H9 (cell line): ENCODE data around the gene FBXL20. TPM values are rescaled to one million over a fixed set of nuclear protein-coding genes. Genes with fewer than 3 reads are reported as not detected.
A peak's percentile ranks its signal among the peaks of the same experiment; 100 is the strongest.

Experiments used
- DNase-seq: peaks from one replicate; pipeline ENCODE4 v3.0.0-alpha.2; 2017
- H2AFZ ChIP-seq: one replicate; pipeline ENCODE4 v1.6.1; 2013; ENCODE audit warnings: mild to moderate bottlenecking, low read length, control low read depth, moderate library complexity
- H2AK5ac ChIP-seq: 2 replicates; pipeline ENCODE4 v1.6.1; 2013; ENCODE audit warnings: low read length, control low read depth, mixed read lengths; ENCODE audit not compliant: insufficient read length
- H2BK120ac ChIP-seq: one replicate; pipeline ENCODE4 v1.6.1; 2013; ENCODE audit warnings: low read depth, mild to moderate bottlenecking, low read length, control low read depth, inconsistent platforms; ENCODE audit not compliant: poor library complexity, severe bottlenecking
- H2BK12ac ChIP-seq: 2 replicates; pipeline ENCODE4 v1.6.1; 2013; ENCODE audit warnings: low read length, control low read depth, mixed read lengths, low read depth; ENCODE audit not compliant: insufficient read length
- H2BK15ac ChIP-seq: 2 replicates; pipeline ENCODE4 v1.6.1; 2013; ENCODE audit warnings: low read depth, low read length, control low read depth
- H2BK20ac ChIP-seq: one replicate; pipeline ENCODE4 v1.6.1; 2013; ENCODE audit warnings: low read depth, mild to moderate bottlenecking, low read length, control low read depth, inconsistent platforms; ENCODE audit not compliant: poor library complexity, severe bottlenecking
- H2BK5ac ChIP-seq: 2 replicates; pipeline ENCODE4 v1.6.1; 2013; ENCODE audit warnings: low read length, control low read depth, mixed read lengths; ENCODE audit not compliant: insufficient read length
- H3K14ac ChIP-seq: 2 replicates; pipeline ENCODE4 v1.6.1; 2013; ENCODE audit warnings: low read length, control low read depth; ENCODE audit not compliant: insufficient read depth
- H3K18ac ChIP-seq: 2 replicates; pipeline ENCODE4 v1.6.1; 2013; ENCODE audit warnings: low read depth, mild to moderate bottlenecking, mixed read lengths, low read length, control low read depth; ENCODE audit not compliant: insufficient read length
- H3K23ac ChIP-seq: 2 replicates; pipeline ENCODE4 v1.6.1; 2013; ENCODE audit warnings: low read length, control low read depth, mixed read lengths, low read depth; ENCODE audit not compliant: insufficient read length
- H3K23me2 ChIP-seq: 2 replicates; pipeline ENCODE4 v1.6.1; 2013; ENCODE audit warnings: low read depth, mild to moderate bottlenecking, mixed read lengths, low read length, control low read depth; ENCODE audit not compliant: insufficient read length, poor library complexity, severe bottlenecking
- H3K27ac ChIP-seq: 2 replicates; pipeline ENCODE4 v1.5.1; 2013; ENCODE audit warnings: low read length, control low read depth, mixed read lengths, low read depth; ENCODE audit not compliant: insufficient read length
- H3K27me3 ChIP-seq: 2 replicates; pipeline ENCODE4 v1.6.1; 2013; ENCODE audit warnings: low read length, control low read depth, inconsistent platforms; ENCODE audit not compliant: insufficient read depth
- H3K4ac ChIP-seq: 2 replicates; pipeline ENCODE4 v1.6.1; 2013; ENCODE audit warnings: low read depth, mild to moderate bottlenecking, control low read depth, inconsistent platforms, low read length, moderate library complexity
- H3K4me1 ChIP-seq: 2 replicates; pipeline ENCODE4 v1.6.1; 2013; ENCODE audit warnings: low read length, control low read depth, inconsistent platforms; ENCODE audit not compliant: insufficient read depth
- H3K4me2 ChIP-seq: 2 replicates; pipeline ENCODE4 v1.6.1; 2013; ENCODE audit warnings: low read length, control low read depth, mixed read lengths; ENCODE audit not compliant: insufficient read length, insufficient read depth
- H3K56ac ChIP-seq: 2 replicates; pipeline ENCODE4 v1.6.1; 2013; ENCODE audit warnings: low read depth, mild to moderate bottlenecking, mixed read lengths, low read length, control low read depth; ENCODE audit not compliant: insufficient read length
- H3K79me1 ChIP-seq: 2 replicates; pipeline ENCODE4 v1.6.1; 2013; ENCODE audit warnings: low read depth, mild to moderate bottlenecking, moderate library complexity, low read length, control low read depth, inconsistent platforms; ENCODE audit not compliant: insufficient read depth, poor library complexity, severe bottlenecking
- H3K79me2 ChIP-seq: 2 replicates; pipeline ENCODE4 v1.6.1; 2013; ENCODE audit warnings: low read length, control low read depth, inconsistent platforms; ENCODE audit not compliant: insufficient read depth
- H3K9ac ChIP-seq: 2 replicates; pipeline ENCODE4 v1.6.1; 2013; ENCODE audit warnings: low read length, control low read depth, mixed read lengths; ENCODE audit not compliant: insufficient read length; ENCODE audit errors: extremely low read depth
- H3K9me3 ChIP-seq: one replicate; pipeline ENCODE4 v1.6.1; 2013; ENCODE audit warnings: low read depth, low read length, inconsistent platforms; ENCODE audit not compliant: control insufficient read depth
- H3T11ph ChIP-seq: one replicate; pipeline ENCODE4 v1.6.1; 2013; ENCODE audit warnings: mild to moderate bottlenecking, low read length, control low read depth, inconsistent platforms
- H4K20me1 ChIP-seq: one replicate; pipeline ENCODE4 v1.6.1; 2013; ENCODE audit not compliant: control insufficient read depth, insufficient read length, insufficient read depth
- H4K5ac ChIP-seq: 2 replicates; pipeline ENCODE4 v1.6.1; 2013; ENCODE audit warnings: low read depth, mild to moderate bottlenecking, mixed read lengths, low read length, control low read depth; ENCODE audit not compliant: insufficient read length
- H4K8ac ChIP-seq: replicated peaks from 2 replicates; pipeline ENCODE4 v1.6.1; 2013; ENCODE audit warnings: low read length, control low read depth, mixed read lengths, low read depth; ENCODE audit not compliant: insufficient read length
- H4K91ac ChIP-seq: 2 replicates; pipeline ENCODE4 v1.6.1; 2013; ENCODE audit warnings: low read depth, mild to moderate bottlenecking, moderate library complexity, mixed read lengths, low read length, control low read depth; ENCODE audit not compliant: insufficient read length
- H3K27ac Mint-ChIP-seq, 3 experiments: 2 replicates in 2 of 3; 3 replicates in 1 of 3; pipeline ENCODE4 v1.8.0; 2020 to 2021; ENCODE audit warnings: mixed read lengths in 3 of 3, mild to moderate bottlenecking in 1 of 3, moderate library complexity in 1 of 3
- H3K27me3 Mint-ChIP-seq: 2 replicates; pipeline ENCODE4 v1.8.0; 2021; ENCODE audit warnings: low read depth, mild to moderate bottlenecking, moderate library complexity, mixed read lengths
- H3K36me3 Mint-ChIP-seq, 3 experiments: 2 replicates in 2 of 3; 3 replicates in 1 of 3; pipeline ENCODE4 v1.8.0; 2020 to 2021; ENCODE audit warnings: low read depth in 3 of 3, mixed read lengths in 3 of 3; ENCODE audit not compliant: insufficient read depth in 1 of 3
- H3K4me1 Mint-ChIP-seq, 2 experiments: 2 replicates each; pipeline ENCODE4 v1.8.0; 2020; ENCODE audit warnings: mixed read lengths in 2 of 2
- H3K4me3 Mint-ChIP-seq, 2 experiments: 2 replicates in 1 of 2; 3 replicates in 1 of 2; pipeline ENCODE4 v1.8.0; 2020 to 2021; ENCODE audit warnings: mild to moderate bottlenecking in 2 of 2, mixed read lengths in 2 of 2, moderate library complexity in 1 of 2
- H3K9me3 Mint-ChIP-seq, 2 experiments: 2 replicates in 1 of 2; 3 replicates in 1 of 2; pipeline ENCODE4 v1.8.0; 2020; ENCODE audit warnings: mild to moderate bottlenecking in 2 of 2, mixed read lengths in 2 of 2, moderate library complexity in 1 of 2
- WGBS: extraction: QIAGEN DNeasy Blood & Tissue Kit; methylation state at CpG from one replicate; pipeline ENCODE4 v1.1.7; 2013; ENCODE audit warnings: missing lambda C conversion rate, low lambda C conversion rate, mixed read lengths; ENCODE audit not compliant: insufficient read length; ENCODE audit errors: extremely low coverage; 5-methylcytosine and 5-hydroxymethylcytosine counted together
- total RNA-seq: library from RNA; stranded (reverse); gene quantifications from 2 replicates; pipeline ENCODE4 v1.2.1, GENCODE V29; 2021
- TF ChIP-seq, protein P1 (sequence below): fragments of 200-600 bp; sonication (generic); conservative IDR thresholded peaks from 3 replicates; pipeline ENCODE4 v1.8.0; 2021; ENCODE audit warnings: antibody characterized with exemption, mild to moderate bottlenecking

FBXL20 gene
- total RNA-seq, 1 experiment from 2014 or later = 18.4 TPM

DNA sequence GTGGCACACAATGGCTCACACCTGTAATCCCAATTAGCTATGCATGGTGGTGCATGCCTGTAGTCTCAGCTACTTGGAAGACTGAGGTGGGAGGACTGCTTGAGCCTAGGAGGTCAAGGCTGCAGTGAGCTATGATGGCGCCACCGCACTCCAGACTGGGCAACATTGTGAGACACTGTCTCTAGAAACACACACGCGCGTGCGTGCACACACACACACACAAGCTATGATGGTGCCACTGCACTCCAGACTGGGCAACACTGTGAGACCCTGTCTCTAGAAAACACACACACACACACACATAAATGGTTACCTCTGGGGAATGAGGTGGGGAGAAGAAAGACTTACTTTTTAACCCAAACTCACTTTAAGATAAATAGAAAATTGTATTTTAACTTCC is 16.4 kb downstream of the FBXL20 start:
- DNase-seq = no peak
- Mint-ChIP-seq H3K4me1 (no peaks in the 10 kb centered on the region), H3K9me3 (no peaks in the 10 kb centered on the region), H3K27ac (peak overlapping the region in 1 of 3 experiments; percentile 73; a peak in 1 of 7 replicates), H3K4me3 (no peak overlapping the region), H3K36me3 (no peaks in the 10 kb centered on the region), H3K27me3 (no peaks in the 10 kb centered on the region)
- H3K56ac ChIP-seq = no peak overlapping the region
- H4K8ac ChIP-seq = no peak overlapping the region
- WGBS = no CpG with 5 or more reads among the region's 6 CpGs
- TF ChIP-seq, protein P1, sequence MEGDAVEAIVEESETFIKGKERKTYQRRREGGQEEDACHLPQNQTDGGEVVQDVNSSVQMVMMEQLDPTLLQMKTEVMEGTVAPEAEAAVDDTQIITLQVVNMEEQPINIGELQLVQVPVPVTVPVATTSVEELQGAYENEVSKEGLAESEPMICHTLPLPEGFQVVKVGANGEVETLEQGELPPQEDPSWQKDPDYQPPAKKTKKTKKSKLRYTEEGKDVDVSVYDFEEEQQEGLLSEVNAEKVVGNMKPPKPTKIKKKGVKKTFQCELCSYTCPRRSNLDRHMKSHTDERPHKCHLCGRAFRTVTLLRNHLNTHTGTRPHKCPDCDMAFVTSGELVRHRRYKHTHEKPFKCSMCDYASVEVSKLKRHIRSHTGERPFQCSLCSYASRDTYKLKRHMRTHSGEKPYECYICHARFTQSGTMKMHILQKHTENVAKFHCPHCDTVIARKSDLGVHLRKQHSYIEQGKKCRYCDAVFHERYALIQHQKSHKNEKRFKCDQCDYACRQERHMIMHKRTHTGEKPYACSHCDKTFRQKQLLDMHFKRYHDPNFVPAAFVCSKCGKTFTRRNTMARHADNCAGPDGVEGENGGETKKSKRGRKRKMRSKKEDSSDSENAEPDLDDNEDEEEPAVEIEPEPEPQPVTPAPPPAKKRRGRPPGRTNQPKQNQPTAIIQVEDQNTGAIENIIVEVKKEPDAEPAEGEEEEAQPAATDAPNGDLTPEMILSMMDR = no peak
- H3K9ac ChIP-seq = no peak overlapping the region
- no peak overlapping the region for H2BK15ac ChIP-seq
- H2BK20ac ChIP-seq = no peak overlapping the region
- H3K9me3 ChIP-seq = no peaks in the 10 kb centered on the region
- H2BK120ac ChIP-seq = no peak overlapping the region
- no peak overlapping the region for H3T11ph ChIP-seq
- no peaks in the 10 kb centered on the region for H3K79me2 ChIP-seq
- no peak overlapping the region for H4K5ac ChIP-seq
- H3K4ac ChIP-seq = no peak overlapping the region
- H2BK12ac ChIP-seq = no peak overlapping the region
- no peak overlapping the region for H3K23ac ChIP-seq
- H4K20me1 ChIP-seq = no peaks in the 10 kb centered on the region
- H3K14ac ChIP-seq = no peak overlapping the region
- no peak overlapping the region for H4K91ac ChIP-seq
- H2BK5ac ChIP-seq = no peak overlapping the region
- no peaks in the 10 kb centered on the region for H3K27me3 ChIP-seq
- H3K4me1 ChIP-seq = no peaks in the 10 kb centered on the region
- no peak overlapping the region for H2AK5ac ChIP-seq
- H3K18ac ChIP-seq = no peak overlapping the region
- no peak overlapping the region for H3K27ac ChIP-seq
- no peaks in the 10 kb centered on the region for H3K23me2 ChIP-seq
- no peak overlapping the region for H2AFZ ChIP-seq
- H3K4me2 ChIP-seq = no peak overlapping the region
- H3K79me1 ChIP-seq = no peaks in the 10 kb centered on the region
